ENCODE data around the gene FAM181A.

DNA sequence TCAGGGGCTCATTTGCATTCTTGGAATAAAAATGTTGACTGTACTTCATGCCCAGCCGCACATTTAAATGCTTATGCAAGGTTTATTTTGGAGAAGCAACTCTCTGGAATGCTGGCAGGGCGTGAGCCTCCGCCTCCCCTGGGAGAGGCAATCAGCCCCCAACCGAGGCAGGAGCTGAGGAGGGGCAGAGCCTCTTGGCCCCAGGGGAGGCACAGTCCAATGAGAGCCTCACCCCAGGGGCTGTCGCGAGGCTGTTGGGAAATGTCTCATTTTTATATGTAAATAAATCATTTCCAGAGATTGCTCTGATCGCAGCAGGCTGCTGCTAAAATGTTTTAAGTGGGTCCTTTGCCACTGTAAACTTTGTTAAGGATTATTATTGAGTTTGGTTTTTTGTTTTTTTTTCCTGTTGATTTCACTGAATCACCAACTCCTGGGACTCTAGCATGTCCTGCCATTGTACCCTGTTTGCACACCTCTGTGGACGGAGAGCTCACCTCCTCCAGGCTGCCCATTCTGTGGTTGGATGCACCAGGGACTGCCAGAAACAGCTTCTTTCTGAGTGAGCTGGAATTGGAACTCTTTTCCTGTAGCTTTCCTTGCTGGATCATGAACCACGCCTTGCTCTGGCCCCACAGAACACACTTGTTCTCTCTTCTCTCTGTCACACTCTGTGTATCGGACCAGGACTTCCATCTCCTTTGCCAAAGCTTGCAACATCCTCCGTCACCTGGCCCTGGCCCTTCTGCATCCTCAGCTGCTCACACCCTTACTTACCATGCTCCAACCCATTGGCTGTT lies 46.9 kb upstream of the FAM181A start:
- TF ChIP-seq, protein P1, sequence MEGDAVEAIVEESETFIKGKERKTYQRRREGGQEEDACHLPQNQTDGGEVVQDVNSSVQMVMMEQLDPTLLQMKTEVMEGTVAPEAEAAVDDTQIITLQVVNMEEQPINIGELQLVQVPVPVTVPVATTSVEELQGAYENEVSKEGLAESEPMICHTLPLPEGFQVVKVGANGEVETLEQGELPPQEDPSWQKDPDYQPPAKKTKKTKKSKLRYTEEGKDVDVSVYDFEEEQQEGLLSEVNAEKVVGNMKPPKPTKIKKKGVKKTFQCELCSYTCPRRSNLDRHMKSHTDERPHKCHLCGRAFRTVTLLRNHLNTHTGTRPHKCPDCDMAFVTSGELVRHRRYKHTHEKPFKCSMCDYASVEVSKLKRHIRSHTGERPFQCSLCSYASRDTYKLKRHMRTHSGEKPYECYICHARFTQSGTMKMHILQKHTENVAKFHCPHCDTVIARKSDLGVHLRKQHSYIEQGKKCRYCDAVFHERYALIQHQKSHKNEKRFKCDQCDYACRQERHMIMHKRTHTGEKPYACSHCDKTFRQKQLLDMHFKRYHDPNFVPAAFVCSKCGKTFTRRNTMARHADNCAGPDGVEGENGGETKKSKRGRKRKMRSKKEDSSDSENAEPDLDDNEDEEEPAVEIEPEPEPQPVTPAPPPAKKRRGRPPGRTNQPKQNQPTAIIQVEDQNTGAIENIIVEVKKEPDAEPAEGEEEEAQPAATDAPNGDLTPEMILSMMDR (conservative IDR thresholded peaks at IDR 0.05; ENCODE audit: low read depth, low read length), result no peak
- TF ChIP-seq EZH2 (IDR thresholded peaks at IDR 0.05; ENCODE audit: borderline replicate concordance, low read depth, low read length, poor library complexity, severe bottlenecking), result no peak
